ENCODE results near the gene ODAD3. TPM values are rescaled to one million over a fixed set of nuclear protein-coding genes. Genes with fewer than 3 reads are reported as not detected.
"Not testable (repeated sequence)": the region's sequence is repeated elsewhere in the genome, so short reads cannot be mapped to it uniquely, and the experiment has no call there.

Gene ODAD3
- total RNA-seq, 2 donors from 2014 or later, result 0.56 to 0.68 TPM

GRCh38 chr19:11447347-11448262 lies 12.7 kb upstream of the ODAD3 start:
- ATAC-seq, result no peak
- intact Hi-C loops (cut with DNase I), result no loop called here

GRCh38 chr19:11446652-11447301 lies 11.9 kb upstream of the ODAD3 start:
- peak; percentile 59 for DNase-seq
- intact Hi-C loops (cut with DNase I), result no loop called here
- peak; percentile 69 to 75 for ATAC-seq

More at GRCh38 chr19:11447347-11448262, 12.7 kb upstream of the ODAD3 start:
- no peak for DNase-seq

- intact Hi-C loops (cut with DNase I), result no loop called here
- no peak for ATAC-seq
These were observed 11.3 kb upstream of the ODAD3 start for GRCh38 chr19:11446271-11446651.

GRCh38 chr19:11445141-11445540 lies 10.2 kb upstream of the ODAD3 start:
- ATAC-seq (no peak), DNase-seq (no peak)
- intact Hi-C loops (cut with DNase I), result no loop called here

More at GRCh38 chr19:11446271-11446651, 11.3 kb upstream of the ODAD3 start:
- no peak for DNase-seq

GRCh38 chr19:11444059-11444458 lies 9.1 kb upstream of the ODAD3 start:
- DNase-seq (no peak), ATAC-seq (no peak)
- intact Hi-C loops (cut with DNase I), result no loop called here

GRCh38 chr19:11437955-11438354 lies 3.0 kb upstream of the ODAD3 start:
- DNase-seq (no peak), ATAC-seq (no peak)

GRCh38 chr19:11435833-11436313 lies 952 bp upstream of the ODAD3 start:
- intact Hi-C loops (cut with DNase I), result loop anchor here in 1 of 2 donors (10.0 kb wide), 1 partner anchor 61 kb away; the partner anchor contains the start of gene SWSAP1
- ATAC-seq (no peak), DNase-seq (no peak)

More at GRCh38 chr19:11437955-11438354, 3.0 kb upstream of the ODAD3 start:
- intact Hi-C loops (cut with DNase I), result loop anchor here in 1 of 2 donors (10.0 kb wide), 1 partner anchor 63 kb away; the partner anchor contains the start of gene SWSAP1

- no peak for ATAC-seq
These were observed 241 bp downstream of the ODAD3 start for GRCh38 chr19:11434703-11435056.

GRCh38 chr19:11433526-11433925 lies 1.4 kb downstream of the ODAD3 start:
- not testable (repeated sequence) for ATAC-seq, DNase-seq
- intact Hi-C loops (cut with DNase I), result loop anchor here in 1 of 2 donors (10.0 kb wide), 1 partner anchor 59 kb away; the partner anchor contains the start of gene SWSAP1

More at GRCh38 chr19:11434703-11435056, 241 bp downstream of the ODAD3 start:
- intact Hi-C loops (cut with DNase I), result loop anchor here in 1 of 2 donors (10.0 kb wide), 1 partner anchor 60 kb away; the partner anchor contains the start of gene SWSAP1
- no peak for DNase-seq

GRCh38 chr19:11426656-11427055 lies 8.3 kb downstream of the ODAD3 start:
- DNase-seq (no peak), ATAC-seq (no peak)
- intact Hi-C loops (cut with DNase I), result no loop called here

GRCh38 chr19:11425719-11426457 lies 9.0 kb downstream of the ODAD3 start:
- no peak for ATAC-seq
- intact Hi-C loops (cut with DNase I), result no loop called here
- no peak for DNase-seq

GRCh38 chr19:11423791-11424181 lies 11.1 kb downstream of the ODAD3 start:
- no peak for ATAC-seq
- intact Hi-C loops (cut with DNase I), result no loop called here
- DNase-seq, result no peak

GRCh38 chr19:11423164-11423790 lies 11.6 kb downstream of the ODAD3 start:
- intact Hi-C loops (cut with DNase I), result no loop called here
- no peak for DNase-seq
- no peak for ATAC-seq

- ATAC-seq (peak; percentile 51 to 75), DNase-seq (peak; percentile 86)
- intact Hi-C loops (cut with DNase I), result no loop called here
These were observed 12.5 kb downstream of the ODAD3 start for GRCh38 chr19:11422163-11423065.

- DNase-seq (peak; percentile 71), ATAC-seq (peak; percentile 27 to 63)
- intact Hi-C loops (cut with DNase I), result no loop called here
These were observed 13.4 kb downstream of the ODAD3 start for GRCh38 chr19:11421371-11422098.

GRCh38 chr19:11420429-11421370 lies 14.2 kb downstream of the ODAD3 start:
- peak; percentile 40 to 43 for ATAC-seq
- peak; percentile 78 for DNase-seq
- intact Hi-C loops (cut with DNase I), result no loop called here

Measured in left cardiac atrium (tissue), 4 donors.